Measurements from ENCODE around the gene IFT43. TPM values are rescaled to one million over a fixed set of nuclear protein-coding genes. Genes with fewer than 3 reads are reported as not detected.

IFT43 gene
- total RNA-seq, 1 experiment from 2014 or later: 18.6 TPM

- no peak overlapping the region for H3T11ph ChIP-seq (ENCODE audit: low read length)
- H4K91ac ChIP-seq (ENCODE audit: insufficient read length, low read depth, low read length): no peak overlapping the region
- TF ChIP-seq CTCF (conservative IDR thresholded peaks at IDR 0.05): no peak
- H3K9me3 ChIP-seq (ENCODE audit: control insufficient read depth, low read depth, low read length): no peaks in the 10 kb centered on the region
- Mint-ChIP-seq H3K9me3 (peaks cover 0 to 2% of the 10 kb centered on the region in 2 experiments; a peak in 1 of 5 replicates), H3K36me3 (ENCODE audit: insufficient read depth in 1 of 3, low read depth in 3 of 3) (peaks cover 4 to 13% (median 5%) of the 10 kb centered on the region in 3 experiments; a peak in 5 of 7 replicates), H3K27me3 (ENCODE audit: low read depth) (no peaks in the 10 kb centered on the region), H3K4me3 (no peak overlapping the region), H3K27ac (no peak overlapping the region), H3K4me1 (peaks cover 2 to 3% of the 10 kb centered on the region in 2 experiments; a peak in 2 of 4 replicates)
- H2BK5ac ChIP-seq (ENCODE audit: insufficient read length, low read length): no peak overlapping the region
- no peak overlapping the region for H4K5ac ChIP-seq (ENCODE audit: insufficient read length, low read depth, low read length)
- no peak for DNase-seq
- H2AFZ ChIP-seq (ENCODE audit: low read length): no peak overlapping the region
- H3K9ac ChIP-seq (ENCODE audit: extremely low read depth, insufficient read length, low read length): no peak overlapping the region
- no peak overlapping the region for H3K14ac ChIP-seq (ENCODE audit: insufficient read depth, low read length)
- no peaks in the 10 kb centered on the region for H3K79me2 ChIP-seq (ENCODE audit: insufficient read depth, low read length)
- no peak overlapping the region for H4K8ac ChIP-seq (replicated peaks; ENCODE audit: insufficient read length, low read depth, low read length)
- peaks cover 6% of the 10 kb centered on the region; the same call in 1 of the 2 replicates for H3K4me1 ChIP-seq (ENCODE audit: insufficient read depth, low read length)
- no peak overlapping the region for H2BK15ac ChIP-seq (ENCODE audit: low read depth, low read length)
- H3K27ac ChIP-seq (ENCODE audit: insufficient read length, low read depth, low read length): no peak overlapping the region
- H3K18ac ChIP-seq (ENCODE audit: insufficient read length, low read depth, low read length): no peak overlapping the region
- H3K23ac ChIP-seq (ENCODE audit: insufficient read length, low read depth, low read length): no peak overlapping the region
- WGBS (ENCODE audit: extremely low coverage, insufficient read length, low lambda C conversion rate): no CpG with 5 or more reads among the region's 3 CpGs
- no peak overlapping the region for H2BK20ac ChIP-seq (ENCODE audit: low read depth, low read length, poor library complexity, severe bottlenecking)
- no peak overlapping the region for H3K4me2 ChIP-seq (ENCODE audit: insufficient read depth, insufficient read length, low read length)
- H2AK5ac ChIP-seq (ENCODE audit: insufficient read length, low read length): no peak overlapping the region
- H4K20me1 ChIP-seq (ENCODE audit: control insufficient read depth, insufficient read depth, insufficient read length): no peaks in the 10 kb centered on the region
- no peak overlapping the region for H3K4ac ChIP-seq (ENCODE audit: low read depth, low read length)
- H3K79me1 ChIP-seq (ENCODE audit: insufficient read depth, low read depth, low read length, poor library complexity, severe bottlenecking): no peaks in the 10 kb centered on the region
- no peaks in the 10 kb centered on the region for H3K27me3 ChIP-seq (ENCODE audit: insufficient read depth, low read length)
- H3K23me2 ChIP-seq (ENCODE audit: insufficient read length, low read depth, low read length, poor library complexity, severe bottlenecking): no peaks in the 10 kb centered on the region
- H3K56ac ChIP-seq (ENCODE audit: insufficient read length, low read depth, low read length): no peak overlapping the region
- no peak overlapping the region for H2BK120ac ChIP-seq (ENCODE audit: low read depth, low read length, poor library complexity, severe bottlenecking)
- no peak overlapping the region for H2BK12ac ChIP-seq (ENCODE audit: insufficient read length, low read depth, low read length)
Observed at GRCh38 chr14:76055330-76055729, 69.8 kb downstream of the IFT43 start.
